ENCODE measurements around the gene PANX3.
"Not testable (repeated sequence)": the region's sequence is repeated elsewhere in the genome, so short reads cannot be mapped to it uniquely, and the experiment has no call there.

Gene PANX3

GRCh38 chr11:124611064-124611463, at the start of gene PANX3:
PANX3 (plus strand) TSS chr11:124611428; CDS start chr11:124611557, 129 bp downstream.
- no peak for DNase-seq

DNA sequence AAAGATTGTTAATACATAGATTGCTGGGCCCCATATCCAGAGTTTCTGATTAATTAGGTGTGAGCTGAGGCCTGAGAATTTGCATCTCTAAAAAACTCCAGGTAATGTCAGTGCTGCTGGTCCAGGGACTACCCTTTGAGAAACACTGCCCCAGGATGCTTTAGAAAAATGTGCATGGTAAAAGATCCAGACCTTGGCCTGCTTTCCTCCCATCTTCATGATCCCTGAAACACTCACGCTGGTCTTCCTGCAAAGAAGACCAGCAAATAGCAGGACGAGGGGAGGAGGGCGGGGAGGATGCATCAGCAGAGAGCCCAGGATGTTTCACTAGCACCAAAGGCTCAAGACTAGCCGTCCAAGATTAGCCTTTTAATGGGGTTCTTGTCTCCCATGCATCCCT, 41.5 kb upstream of the PANX3 start, which contains the start of gene OR8A1:
TSS of gene OR8A1 (plus strand) at position 301 of the 400 bp plus-strand sequence. CDS start 123 bp downstream, outside the sequence.
- no peak for DNase-seq

GRCh38 chr11:124570160-124570559, 41.1 kb upstream of the PANX3 start:
- DNase-seq, result no peak

DNA sequence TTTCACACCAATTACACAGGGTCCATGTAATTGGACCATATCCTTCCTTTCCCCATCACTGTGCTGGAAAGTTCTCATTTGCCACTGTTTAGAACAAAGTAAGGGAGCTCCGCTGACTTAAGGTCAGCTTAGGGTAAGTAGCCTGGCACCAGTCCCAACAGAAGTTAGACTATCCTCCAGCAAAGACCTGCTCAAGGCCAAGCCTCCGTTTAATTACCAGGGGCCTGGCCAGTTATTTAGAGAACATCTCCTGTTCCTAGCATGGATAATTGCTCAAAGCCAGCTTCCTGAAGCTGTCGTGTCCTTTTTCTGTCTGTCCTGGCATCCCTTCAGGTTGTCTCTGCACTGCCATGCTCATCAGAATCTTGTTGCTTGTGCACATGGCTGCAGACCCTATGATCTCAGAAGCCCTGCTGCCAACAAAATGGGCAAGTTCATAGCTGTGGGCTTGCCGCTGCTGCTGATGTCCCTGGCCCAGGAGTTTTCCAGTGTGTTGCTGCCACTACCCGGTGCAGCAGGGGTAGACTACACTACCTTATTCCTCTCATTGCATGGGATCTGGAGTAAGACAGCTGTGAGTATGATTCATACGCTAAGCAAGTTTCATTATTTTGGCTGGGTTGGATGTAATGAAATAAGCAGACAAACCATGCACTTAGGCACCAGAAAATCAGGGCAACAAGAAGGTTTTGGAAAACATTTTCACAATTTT, 33.4 kb upstream of the PANX3 start:
- no peak for DNase-seq

DNA sequence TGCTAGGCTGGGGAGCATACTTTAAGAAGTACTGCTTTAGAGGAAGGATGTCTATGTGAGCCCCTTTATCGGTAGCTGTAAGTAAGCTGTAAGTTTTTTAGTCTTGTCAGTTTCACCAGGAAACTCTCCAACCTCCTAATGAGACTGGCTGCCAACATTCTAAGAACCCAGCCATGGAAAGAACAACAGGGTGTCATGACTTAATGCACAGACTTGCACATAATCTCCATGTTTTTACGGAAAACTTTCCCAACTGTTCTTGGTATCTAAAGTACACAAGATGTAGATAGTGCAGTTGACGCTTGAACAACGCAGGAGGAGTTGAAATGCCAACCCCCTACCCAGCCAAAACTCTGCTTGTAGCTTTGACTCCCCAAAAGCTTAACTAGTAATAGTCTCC, 32.5 kb upstream of the PANX3 start:
- DNase-seq, result no peak

DNA sequence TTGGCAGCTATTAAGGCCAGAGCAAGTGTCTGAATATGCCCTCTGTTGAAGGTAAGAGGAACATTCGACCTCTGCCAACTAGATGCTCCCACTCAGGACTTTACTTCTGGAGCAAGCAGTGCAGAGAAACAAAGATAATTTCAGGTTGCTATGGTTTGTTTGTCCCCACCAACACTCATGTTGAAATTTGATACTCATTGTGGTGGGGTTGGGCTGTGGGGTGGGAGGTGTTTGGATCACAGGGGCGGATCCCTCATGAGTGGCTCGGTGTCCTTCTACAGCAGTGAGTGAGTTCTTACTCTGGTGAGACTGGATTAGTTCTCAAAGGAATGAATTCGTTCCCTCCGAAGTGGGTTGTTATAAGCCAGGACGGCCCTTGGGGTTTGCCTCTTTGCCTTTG, 29.4 kb upstream of the PANX3 start:
- DNase-seq, result no peak

DNA sequence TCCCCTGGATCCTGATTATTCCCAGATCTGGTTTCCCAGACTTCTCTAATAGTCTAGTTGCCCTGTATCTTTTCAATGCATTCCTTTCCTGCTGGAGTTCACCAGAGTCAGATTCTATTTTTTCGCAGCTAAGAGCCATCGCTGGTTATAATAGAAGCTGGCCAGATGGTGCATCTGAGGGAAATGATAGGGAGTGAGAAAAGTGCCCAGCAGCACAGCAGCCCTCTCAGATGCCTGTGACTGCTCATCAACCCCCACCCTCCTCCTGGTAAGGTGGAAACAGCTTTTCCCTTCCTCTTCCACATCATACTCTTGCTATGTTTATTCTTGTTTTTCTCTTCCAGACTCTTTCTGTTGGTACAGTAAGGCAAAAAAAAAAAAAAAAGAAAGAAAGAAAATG, 28.7 kb upstream of the PANX3 start:
- no peak for DNase-seq

DNA sequence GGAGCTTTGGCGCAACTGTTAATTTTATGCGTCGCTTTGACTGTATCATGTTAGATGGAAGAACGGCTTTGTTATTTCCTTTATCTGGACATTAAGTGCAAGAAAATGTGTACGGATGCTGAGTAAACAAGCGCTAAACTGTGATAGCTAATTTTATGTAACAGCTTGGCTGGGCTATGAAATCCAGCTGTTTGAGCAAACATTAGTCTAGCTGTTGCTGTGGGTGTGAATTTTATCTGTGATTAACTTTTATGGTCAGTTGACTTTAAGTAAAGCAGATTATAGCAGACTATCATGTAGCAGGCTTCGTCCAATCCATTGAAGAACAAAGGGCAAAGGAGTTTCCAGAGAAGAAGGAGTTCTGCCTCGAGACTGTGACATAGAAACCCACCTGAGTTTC, 27.4 kb upstream of the PANX3 start:
- no peak for DNase-seq

DNA sequence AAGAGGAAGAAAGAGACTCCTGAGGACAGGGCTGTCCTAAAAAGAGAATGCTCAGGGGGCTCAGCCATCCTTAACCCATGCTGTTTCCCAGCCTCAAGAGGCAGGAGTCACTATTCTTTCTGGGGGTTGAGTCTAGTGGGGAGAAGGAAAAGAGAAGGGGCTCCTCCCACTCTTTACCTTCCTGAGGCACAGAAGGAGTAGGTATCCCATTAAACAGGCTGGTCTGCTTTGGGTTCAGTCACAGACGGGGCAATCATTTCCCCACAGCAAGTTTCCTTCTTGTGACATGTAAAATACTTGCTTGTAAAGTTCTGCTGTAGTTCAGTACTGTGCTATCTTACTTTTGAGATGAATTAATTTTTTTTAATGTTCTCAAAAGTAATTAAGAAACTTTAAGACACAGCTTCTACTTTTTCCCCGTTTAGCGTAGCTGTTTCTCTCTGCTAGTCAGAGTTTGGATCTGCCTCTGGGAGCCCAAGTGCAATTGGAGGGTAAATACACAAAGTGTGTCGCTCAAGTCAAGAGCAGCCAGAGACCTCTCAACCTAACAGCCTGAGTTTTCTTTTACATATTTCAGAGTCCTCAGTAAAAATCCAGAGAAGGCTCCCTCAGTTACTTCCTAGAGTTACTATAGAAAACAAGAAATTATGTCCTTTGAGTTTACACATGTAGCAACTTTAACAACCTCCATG, 26.4 kb upstream of the PANX3 start:
- no peak for DNase-seq

- peak; percentile 62 for DNase-seq
Measured at GRCh38 chr11:124586238-124586860, 24.9 kb upstream of the PANX3 start.

GRCh38 chr11:124591430-124591829, 19.8 kb upstream of the PANX3 start:
- no peak for DNase-seq

- no peak for DNase-seq
Measured at GRCh38 chr11:124592627-124593026, 18.6 kb upstream of the PANX3 start.

DNA sequence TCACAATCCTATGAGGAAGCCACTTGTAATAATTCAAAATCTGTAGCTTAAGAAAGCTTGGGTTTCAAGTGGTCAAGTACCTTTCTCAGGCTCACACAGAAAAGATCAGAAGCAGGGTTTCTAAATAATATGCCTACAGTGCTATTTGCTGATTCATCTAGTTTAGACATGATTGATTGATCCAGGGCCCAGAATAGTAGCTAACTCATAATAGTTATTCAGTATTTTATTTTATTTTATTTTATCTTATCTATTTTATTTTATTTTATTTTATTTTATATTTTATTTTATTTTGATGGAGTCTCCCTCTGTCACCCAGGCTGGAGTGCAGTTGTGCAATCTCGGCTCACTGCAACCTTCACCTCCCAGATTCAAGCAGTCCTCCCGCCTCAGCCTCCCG, 15.9 kb upstream of the PANX3 start:
- no peak for DNase-seq

GRCh38 chr11:124597626-124598025, 13.6 kb upstream of the PANX3 start:
- DNase-seq, result no peak

GRCh38 chr11:124600621-124601320, 10.5 kb upstream of the PANX3 start:
- DNase-seq, result no peak

GRCh38 chr11:124602193-124602592, 9.0 kb upstream of the PANX3 start:
- DNase-seq, result no peak

DNA sequence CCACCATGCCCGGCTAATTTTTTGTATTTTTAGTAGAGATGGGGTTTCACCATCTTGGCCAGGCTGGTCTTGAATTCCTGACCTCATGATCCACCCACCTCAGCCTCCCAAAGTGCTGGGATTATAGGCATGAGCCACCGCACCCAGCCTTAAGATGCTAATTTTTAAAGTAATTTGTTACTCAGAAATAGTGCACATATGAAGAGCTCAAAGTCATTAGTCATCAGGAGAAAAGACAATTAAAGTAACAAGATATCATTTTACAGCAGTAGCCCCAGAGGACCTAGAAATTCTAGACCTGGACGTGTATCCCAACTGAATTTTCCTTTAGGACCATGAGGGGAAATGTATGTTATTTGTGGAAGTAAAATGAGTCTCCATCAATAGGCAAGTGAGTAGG, 8.5 kb upstream of the PANX3 start:
- not testable (repeated sequence) for DNase-seq

DNA sequence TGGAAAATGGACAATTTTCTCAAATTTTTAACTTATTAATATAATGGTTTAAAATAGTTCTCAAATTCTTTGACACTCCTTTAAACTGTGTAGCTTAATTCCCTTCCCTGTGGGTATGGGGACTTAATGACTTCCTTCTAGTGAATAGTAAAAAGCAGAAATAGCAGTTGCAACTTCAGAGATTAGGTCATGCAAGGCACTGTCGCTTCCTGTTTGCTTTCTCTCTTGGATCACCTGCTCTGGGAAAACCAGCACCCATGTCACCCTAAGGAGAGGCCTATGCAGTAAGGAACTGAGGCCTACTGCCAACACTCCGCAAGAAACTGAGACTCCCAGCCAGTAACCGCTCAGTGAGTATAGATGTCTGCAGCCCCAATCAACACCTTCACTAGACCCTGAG, 5.5 kb upstream of the PANX3 start:
- DNase-seq, result no peak

DNA sequence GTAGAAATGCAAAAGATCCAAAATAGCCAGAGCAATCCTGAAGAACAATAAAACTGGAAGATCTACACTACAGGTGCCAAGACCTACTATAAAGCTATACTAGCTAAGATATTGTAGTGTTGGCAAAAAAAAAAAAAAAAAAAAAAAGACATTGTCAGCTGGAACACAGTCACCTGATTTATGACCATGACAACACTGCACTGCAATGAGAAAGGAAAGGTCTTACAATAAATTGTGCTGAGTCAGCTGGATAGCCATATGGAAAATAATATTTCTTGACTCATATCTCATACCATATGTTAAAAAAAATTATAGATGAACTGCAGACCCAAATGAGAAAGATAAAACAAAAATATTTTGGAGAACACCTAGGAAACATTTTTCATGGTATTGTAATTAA, 3.1 kb upstream of the PANX3 start:
- no peak for DNase-seq

DNA sequence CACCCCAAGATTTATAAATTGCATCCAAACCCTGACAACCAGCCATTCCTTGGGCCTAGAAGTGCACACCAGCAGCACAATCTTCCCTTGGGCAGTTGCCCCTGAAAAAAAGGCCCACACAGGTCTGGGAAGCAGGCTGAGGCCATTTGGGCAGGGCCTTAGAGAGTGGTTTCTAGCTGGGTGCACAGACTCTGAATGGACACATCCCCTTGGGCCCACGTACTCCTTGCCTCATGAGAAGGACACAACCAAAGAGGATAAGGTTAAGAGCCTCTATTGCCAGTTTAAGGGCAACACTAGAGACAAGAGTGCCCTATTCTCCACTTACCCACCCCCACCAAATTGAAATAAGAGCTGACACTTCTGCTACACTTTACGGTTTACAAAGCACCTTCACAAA, 933 bp upstream of the PANX3 start:
- no peak for DNase-seq

GRCh38 chr11:124612045-124612444, 817 bp downstream of the PANX3 start:
- DNase-seq, result peak; percentile 16

DNA sequence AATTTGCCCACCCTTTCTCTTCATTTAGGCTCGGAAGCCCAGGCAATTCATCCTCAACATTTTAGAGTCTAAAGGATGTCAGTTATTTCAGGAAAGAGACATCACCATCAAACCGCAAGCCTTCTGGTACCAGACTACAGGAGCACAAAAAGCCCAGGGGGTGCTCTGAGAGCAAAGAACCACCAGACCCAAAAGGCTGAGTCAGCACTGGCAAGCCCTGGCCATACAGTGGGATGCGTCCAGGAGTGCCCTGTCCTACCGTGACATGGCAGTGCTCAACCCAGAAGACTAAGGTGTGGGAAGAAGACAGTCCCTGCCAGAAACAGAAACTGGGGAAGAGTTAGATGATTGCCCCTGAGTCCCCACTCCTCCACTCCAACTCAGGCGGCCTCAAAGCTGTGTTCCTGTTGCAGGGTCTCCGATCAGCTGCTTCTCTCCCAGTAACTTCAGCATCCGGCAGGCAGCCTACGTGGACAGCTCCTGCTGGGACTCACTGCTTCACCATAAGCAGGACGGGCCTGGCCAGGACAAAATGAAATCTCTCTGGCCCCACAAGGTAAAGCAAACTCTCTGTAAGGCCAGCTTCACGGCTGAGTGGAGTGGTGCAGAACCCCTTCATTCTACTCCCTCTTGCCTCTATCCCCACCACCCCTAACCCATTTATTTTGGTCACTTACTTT, 1.5 kb downstream of the PANX3 start:
- DNase-seq, result no peak

- DNase-seq, result no peak
Measured at GRCh38 chr11:124618863-124619262, 7.6 kb downstream of the PANX3 start.
